CD4-positive, alpha-beta T cell treated with Interleukin-4 for 4 hours (primary cell): ENCODE measurements around the gene SLC16A12.
"Not testable (repeated sequence)": the region's sequence is repeated elsewhere in the genome, so short reads cannot be mapped to it uniquely, and the experiment has no call there.

Experiments
- DNase-seq: peaks from one replicate; pipeline ENCODE4 v3.0.0-alpha.2; 2020

The SLC16A12 gene

DNA sequence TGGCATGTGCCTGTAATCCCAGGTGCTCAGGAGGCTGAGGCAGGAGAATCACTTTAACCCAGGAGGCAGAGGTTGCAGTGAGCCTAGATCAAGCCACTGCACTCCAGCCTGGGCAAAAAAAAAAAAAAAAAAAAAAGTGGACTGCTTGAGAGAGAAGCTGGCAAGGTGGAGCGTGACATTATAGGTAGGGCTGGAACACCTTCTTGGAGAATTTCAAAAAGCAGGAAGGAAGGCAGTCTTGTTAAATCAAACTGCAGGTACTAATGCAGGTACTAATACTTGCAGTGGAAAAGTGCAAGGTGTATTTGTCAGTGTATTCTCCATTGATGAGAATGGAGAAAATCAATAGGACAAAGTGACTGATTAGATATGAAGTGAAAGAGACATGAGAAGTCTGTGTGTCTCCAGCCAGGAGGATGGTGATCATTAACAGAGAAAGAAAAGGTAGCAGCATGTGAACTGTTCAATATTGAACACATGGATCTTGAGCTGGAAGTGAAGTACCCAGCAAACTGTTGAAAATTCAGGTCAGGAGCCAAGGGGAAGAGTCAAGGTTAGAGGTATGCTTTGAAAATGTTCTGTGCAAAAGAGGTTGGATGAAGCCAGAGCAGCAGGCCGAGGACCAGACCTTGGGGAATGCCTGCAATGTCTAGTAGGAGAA lies 12.6 kb upstream of the SLC16A12 start:
- no peak for DNase-seq

DNA sequence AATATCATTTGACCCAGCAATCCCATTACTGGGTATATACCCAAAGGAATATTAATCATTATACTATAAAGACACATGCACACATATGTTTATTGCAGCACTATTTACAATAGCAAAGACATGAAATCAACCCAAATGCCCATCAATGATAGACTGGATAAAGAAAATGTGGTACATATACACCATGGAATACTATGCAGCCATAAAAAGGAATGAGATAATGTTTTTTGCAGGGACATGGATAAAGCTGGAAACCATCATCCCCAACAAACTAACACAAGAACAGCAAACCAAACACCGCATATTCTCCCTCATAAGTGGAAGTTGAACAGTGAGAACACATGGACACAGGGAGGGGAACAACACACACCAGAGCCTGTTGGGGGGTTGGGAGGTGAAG lies 11.3 kb upstream of the SLC16A12 start:
- DNase-seq, result not testable (repeated sequence)

DNA sequence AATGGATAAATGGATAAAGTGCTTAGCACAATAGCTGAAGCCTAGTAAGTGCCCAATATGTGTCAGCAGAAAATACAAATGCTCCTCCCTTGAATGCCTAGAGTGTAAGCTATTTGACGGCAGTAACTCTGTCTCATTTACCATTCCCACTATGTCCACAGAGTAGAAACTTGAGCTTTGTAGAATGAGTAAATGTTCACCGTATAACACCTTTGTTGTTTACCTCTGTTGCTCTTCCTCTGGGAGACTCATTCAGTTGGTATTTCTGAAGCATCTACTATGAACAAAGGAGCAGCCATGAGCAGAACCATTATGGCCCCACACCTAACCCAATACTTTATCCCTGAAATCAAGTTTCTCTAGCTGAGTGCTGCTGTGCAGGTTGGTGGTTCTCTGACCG lies 8.4 kb upstream of the SLC16A12 start:
- no peak for DNase-seq

DNA sequence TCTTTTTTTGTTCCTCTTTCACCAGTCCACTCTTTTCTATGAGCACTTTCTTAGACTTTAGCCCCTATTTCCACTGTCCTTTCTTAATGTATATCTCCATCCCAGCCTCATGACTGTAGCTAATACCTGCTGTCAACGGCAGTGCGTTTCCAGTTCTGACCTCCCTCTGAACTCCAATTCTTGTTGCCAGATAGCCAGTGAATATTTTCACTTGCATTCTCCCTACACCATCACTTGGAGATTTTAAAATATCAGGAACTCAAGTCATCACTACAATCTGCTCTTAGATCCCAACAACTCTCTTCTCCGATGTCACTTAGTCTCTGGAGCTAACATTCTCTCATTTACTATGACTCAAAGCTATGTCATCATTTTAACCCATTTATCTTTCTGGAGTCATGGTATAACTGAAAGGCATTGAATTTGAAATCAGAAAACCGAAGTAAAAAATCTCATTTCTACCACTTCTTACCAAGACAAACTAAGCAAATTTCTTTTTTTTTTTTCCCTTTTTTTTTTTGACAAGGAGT lies 5.1 kb upstream of the SLC16A12 start:
- no peak for DNase-seq

DNA sequence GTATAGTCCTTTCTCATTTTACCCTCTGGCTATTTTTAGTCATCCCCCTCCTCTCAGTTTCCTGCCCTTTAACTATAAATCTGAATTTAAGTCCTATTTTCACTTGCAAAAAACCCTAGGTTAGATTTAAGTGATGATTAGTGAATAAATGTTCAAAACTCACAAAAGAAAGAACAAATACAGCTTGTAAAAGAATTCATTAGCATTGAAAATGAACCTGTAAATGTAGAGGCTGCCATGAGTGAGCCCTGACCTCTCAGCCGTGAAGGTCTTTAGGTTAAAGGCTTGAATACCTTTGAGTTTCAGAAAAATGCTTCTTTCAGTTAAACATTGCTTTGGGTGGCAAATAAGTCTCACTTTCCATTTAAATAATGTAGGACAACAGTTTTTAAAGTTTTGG lies 2.0 kb upstream of the SLC16A12 start:
- DNase-seq, result no peak

DNA sequence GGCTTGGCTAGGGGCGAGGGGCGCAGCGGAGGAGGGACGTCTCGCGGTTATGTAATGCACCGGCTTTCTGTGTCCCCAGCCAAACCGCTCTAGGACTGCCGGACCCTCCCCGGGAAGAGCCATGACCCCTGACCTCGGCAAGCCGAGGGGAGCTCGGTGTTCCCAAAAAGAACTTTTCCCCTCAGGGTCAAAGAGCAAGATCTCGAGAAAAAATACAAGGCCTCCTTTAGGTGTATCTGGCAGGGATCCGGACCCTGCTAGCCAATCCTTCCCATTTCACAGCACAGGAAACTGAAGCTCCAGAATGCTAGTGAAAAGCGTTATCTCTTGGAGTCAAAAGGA lies 590 bp upstream of the SLC16A12 start:
- no peak for DNase-seq

DNA sequence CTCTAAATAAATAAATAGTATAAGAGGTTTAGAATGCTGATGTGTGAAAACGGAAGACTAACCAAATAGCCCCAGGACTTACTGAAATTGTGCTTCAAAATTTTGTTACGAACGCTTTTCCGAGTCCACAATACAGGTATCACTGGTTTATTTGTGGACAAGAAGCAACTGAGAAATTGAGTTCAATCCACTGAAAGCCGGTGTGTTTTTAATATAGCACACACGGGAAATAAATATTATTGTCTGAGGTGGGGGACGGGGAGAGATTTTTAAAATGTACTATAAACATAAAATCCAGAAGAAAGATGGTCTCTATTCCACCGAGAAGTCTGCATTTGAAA lies 598 bp downstream of the SLC16A12 start:
- no peak for DNase-seq

DNA sequence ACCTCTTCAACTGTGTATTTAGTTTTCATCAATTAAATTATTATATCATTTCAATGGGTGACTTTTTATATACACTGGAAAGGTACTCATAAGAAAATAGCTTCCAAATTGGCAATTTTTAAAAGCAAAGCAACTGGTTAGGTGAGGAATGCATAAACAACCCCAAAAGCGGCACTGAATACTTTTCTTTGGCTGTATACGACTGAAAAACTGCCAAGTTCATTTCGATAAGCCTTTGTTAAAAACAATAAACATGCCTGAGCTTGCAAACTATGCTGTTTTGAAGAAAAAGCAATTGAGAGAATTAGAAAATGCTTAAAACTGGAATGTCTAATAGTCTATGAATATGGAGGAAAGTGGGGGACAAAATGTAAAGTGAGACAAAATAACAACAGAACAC lies 2.9 kb downstream of the SLC16A12 start:
- no peak for DNase-seq

DNA sequence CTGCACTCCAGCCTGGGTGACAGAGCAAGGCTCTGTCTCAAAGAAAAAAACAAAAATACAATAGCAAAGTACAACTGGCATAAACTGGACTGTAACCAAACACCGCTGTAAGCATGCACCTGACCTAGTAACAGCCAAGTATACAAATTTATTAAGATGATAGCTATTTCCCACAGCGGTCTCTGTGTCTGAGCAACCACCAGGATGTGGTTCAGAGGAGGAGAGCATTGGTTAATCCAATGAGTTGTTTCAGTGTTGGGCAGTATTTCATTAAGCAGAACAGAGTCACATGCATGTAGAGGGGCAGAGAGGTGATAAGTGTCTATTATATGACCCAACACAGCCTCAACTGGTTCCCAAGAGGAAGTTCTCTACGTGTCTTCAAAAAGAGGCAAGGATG lies 4.0 kb downstream of the SLC16A12 start:
- no peak for DNase-seq

DNA sequence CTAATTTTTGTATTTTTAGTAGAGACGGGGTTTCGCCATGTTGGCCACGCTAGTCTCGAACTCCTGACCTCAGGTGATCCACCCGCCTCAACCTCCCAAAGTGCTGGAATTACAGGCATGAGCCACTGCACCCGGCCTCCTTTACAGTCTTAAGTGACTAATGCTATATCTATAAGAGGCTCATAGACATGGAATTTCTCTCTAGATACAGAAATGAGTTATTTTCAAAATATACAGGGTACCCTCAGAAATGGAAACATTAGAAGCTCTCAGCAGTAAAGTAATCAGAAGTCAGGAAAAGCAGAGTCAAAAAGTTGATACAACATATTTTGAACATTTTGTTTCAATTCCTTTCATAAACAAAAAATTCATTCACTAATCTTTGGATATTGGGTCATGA lies 5.7 kb downstream of the SLC16A12 start:
- DNase-seq, result not testable (repeated sequence)

DNA sequence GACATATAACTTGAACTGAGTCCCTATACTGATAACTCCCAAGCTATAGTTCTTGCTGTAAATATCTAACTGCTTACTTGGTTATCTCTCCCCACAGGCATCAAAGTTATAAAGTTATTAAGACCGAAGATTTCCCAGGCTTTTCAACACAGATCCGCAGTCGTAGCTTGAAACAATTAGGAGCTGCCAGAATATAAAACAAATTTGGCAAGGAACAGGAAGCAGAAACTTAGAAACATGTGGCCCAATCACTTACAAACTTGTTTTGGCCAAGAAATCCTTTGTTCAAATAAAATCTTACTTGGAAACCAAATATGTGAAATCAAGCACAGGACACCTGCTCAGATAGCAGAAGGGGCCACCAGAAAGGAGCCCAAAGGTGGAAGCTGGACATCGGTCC lies 9.0 kb downstream of the SLC16A12 start:
- no peak for DNase-seq

DNA sequence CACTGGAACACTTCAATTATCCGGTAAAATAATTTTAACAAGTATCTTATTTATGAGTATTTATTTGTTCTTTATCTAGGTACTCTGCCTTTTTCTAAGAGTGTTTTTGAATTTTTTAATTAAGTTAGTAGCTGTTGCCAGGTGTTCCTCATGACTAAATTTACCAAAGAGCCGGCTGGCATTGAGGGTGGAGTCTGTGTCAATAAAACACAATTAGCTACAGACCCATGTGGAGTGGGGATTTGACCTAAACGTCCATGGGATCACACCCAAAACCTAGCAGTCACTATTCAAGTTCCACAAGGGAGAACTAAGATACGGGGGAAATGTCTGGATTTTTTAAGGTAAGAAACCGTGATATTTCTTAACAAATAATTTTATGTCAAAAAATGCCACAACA lies 9.8 kb downstream of the SLC16A12 start:
- no peak for DNase-seq

DNA sequence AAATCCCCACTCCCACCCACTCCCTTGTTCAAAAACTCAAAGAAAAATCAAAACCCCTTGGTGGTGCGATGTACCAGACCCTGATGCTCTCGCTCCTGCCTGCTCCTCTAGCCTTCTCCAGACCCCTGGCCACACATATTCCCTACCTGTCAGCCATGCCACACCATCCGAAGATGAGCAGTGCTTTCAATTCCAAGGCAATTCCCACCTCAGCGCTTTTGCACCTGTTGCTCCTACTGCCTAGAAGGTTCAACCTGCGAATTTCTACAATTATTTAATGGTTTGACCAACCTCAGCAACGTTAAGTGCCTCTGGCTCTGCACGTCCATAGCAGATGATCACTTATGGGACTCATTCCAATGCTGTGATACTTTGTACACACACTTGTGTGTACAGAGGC lies 11.1 kb downstream of the SLC16A12 start:
- no peak for DNase-seq

DNA sequence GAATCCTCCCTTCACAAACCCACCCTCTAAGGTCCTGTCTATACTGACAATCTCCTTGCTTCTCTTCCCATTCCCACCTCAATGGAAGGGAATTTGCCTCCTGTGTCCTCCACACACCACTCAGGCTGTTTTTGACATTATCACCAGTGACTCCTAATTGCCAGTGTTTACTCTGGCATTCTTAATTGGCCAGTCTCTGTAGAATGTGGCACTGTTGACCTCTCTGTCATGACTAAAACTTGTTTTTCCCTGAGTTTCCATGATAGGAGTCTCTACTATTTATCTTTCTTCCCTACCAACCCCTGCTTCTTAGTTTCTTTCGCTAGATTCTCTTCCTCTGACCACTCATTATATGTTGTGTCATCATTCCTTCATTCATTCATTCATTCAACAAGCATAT lies 12.1 kb downstream of the SLC16A12 start:
- no peak for DNase-seq

DNA sequence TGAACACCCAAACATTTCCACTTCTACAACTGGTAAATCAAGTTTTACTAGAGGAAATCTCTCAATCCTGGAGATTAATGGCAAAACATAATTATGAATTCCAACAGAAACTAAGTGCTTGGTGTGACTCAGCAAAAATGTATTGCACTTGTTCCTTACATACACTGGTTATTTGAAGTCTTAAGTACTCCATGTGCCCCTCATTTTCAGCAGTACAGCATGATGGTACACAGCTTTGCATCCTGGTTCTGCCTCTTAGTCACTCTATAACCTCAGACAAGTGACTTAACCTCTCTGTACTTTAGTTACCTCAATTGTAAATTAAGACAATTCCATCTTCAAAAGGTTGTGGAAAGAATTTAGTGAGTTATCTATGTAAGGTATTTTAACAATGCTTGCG lies 12.9 kb downstream of the SLC16A12 start:
- no peak for DNase-seq

DNA sequence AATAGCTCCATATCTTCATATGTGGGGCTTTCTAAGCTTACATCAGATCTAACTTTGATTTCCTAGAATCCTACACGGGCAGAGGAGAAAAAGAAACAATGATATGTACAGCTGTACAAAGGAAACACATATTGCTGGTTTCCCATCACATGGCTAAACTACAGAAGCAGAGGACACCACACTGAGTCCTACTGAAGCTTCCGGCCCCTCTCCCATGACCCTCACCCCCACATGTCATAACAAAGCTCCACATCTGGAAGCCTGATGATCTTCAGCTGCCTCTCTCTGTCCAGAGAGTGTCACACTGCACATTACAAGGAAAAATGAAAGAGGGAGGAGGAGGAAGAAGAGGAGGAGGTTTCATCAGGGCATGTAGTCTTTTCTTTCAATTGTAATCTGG lies 14.0 kb downstream of the SLC16A12 start:
- DNase-seq, result no peak

DNA sequence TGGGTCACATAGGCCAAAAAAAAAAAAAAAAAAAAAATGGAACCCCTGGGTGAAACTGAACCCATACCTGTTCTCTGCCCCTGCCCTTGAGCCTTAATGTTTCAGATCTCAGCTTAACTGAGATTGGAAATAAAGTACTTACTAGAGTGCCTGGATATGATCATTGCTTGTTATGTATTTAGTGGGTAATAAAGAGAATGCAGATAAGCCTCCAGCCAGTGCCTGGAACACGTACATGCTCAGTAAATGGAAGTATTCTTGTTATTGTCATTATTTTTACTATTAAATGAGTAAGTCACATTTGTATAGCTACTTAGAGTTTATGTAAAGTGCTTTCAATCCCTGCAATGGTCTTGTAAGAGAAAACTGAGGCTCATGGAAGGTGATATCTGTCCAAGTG lies 14.7 kb downstream of the SLC16A12 start:
- no peak for DNase-seq

DNA sequence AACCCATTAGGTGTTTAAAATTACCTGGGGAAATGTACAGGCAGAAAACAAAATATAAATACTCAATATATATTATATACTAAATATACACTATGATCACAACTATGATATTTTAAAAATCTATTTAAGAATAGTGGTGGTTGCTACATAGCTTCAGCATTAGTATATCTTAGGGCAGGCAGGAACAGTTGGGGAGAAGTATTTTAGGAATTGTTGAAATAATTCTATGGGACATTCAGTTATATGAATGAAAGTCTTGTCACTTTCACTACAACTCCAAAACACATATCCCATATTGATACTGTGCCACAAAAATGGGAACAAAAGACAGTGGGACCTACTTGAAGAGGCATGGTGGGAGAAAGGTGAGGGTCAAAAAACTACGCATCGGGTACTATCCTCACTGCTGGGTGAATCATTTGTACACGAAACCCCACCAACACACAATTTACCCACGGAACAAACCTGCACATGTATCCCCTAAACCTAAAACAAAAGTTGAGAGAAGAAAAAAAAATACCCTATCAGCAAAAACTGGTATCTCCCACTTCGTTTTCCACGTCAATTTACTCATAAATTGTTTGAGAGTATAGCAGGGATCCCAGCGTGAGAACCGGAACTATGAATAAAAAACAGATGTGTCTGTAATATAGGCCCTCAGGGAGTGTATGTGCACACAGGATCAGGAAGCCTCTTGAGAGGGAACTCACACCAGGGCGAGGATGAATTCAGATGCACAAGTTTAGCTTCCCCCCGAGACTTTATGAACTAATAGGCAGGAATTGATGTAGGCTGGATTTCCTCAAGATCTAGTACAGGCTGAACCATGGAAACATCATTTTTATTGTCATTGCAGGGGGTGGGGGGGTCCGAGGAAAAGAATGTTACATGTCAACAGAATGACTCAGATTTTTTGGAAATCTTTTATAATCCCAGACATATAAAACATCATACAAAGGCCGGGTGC lies 16.2 kb downstream of the SLC16A12 start:
- DNase-seq, result no peak

DNA sequence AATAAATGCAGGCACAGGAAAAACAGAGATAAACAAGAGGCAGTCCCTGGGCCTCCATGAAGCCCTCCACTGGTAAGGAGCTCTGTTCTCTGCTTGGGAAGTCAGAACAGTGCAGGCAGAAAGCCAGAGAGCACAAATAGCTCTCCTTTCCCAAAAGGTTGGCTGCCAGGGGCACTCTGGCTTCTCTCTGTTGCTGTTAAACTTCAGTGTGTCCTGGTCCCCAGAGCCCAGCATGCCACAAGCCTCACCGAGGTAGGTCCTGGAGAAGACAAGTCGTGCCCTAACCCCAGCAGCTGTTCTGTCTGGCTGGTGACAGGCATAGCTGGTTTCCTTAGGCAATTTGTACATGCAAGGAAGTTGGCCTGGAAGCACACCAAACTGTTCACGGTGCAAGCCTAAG lies 17.3 kb downstream of the SLC16A12 start:
- no peak for DNase-seq

DNA sequence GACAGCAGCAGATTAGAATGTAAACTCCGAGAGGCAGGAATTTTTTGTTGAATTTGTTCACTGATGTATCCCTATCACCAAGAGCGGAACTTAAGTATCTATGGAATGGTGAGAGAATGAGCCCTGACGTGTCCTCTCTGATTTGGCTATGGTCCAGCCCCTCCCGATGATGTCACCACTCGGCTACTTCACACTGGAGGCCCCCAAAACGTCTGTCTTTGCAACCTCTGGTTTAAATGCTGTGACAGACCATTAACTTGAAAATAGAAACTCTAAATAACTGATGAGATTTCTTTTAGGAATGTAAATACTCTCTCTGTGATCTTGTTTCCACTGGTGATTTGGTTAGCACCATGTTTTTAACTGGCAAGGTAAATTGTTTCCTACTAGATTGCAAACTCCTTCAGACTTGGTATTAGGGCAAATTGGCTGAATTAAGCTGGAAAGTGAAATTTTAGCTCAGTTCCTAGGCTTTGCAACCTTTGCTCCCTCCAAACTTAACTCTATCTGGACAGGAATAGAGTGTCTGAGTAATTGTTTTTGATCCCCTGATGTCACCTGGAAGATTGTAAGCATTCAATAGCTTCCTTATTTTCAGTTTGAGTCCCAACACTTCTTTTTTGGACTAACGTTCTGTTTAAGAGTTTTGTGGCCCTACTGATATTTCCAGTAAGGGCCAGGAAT lies 19.1 kb downstream of the SLC16A12 start:
- no peak for DNase-seq

DNA sequence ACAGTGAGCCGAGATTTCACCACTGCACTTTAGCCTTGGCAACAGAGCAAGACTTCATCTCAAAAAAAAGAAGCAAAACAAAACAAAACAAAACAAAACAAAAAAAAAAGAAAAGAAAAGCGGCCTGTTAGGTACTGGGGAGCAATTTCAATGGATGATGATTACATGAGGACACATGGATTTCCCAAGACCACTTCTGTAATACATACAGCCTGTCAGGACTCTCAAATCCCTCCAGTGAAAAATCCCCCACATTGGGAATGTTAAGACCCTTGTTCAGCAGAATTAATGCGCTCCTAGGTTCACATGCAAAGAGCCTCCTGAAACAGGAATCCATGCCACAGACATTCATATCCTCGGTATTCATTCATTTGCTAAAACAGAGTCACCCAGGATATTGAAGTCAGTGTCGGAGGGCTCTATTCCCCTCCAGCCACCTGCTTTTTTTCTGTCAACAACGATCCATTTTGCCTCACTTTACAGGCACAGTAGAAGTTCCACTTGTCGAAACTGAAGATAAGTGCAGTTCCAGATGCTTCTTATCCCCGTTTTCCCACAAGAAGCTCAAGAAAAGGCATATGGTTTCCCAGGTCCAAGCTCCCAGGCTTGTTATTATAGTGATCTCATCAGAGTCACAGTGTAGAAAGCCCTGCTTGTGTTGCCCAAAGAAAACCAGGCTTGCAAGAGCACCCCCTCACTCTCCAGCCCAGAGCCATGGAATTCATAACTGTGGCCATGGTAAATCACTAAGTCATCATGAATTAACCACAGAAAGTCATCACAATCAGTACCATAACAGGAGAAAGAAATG lies 20.2 kb downstream of the SLC16A12 start:
- no peak for DNase-seq

DNA sequence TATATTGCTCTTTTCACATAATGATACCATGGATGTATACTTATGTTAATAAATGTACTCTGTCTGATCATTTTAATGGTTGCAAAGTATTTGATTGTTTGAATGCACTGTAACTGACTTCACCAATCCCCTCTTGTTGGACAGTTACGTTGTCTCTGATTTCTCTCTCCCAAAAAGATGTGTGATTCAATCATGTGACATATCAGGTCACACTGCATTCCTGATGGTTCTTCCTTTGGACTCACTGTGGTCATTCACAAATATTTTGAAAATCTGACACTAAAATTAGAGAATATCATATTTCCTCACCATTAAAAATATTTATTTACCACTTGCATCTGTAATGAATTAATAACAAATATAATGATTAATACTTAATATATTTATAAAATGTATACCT lies 22.2 kb downstream of the SLC16A12 start:
- DNase-seq, result no peak
